Measurements from ENCODE around the gene CREB3L4. TPM values are rescaled to one million over a fixed set of nuclear protein-coding genes. Genes with fewer than 3 reads are reported as not detected.
A peak's percentile ranks its signal among the peaks of the same experiment; 100 is the strongest.

The CREB3L4 gene
- total RNA-seq, 1 experiment from 2014 or later: 12.3 TPM

DNA sequence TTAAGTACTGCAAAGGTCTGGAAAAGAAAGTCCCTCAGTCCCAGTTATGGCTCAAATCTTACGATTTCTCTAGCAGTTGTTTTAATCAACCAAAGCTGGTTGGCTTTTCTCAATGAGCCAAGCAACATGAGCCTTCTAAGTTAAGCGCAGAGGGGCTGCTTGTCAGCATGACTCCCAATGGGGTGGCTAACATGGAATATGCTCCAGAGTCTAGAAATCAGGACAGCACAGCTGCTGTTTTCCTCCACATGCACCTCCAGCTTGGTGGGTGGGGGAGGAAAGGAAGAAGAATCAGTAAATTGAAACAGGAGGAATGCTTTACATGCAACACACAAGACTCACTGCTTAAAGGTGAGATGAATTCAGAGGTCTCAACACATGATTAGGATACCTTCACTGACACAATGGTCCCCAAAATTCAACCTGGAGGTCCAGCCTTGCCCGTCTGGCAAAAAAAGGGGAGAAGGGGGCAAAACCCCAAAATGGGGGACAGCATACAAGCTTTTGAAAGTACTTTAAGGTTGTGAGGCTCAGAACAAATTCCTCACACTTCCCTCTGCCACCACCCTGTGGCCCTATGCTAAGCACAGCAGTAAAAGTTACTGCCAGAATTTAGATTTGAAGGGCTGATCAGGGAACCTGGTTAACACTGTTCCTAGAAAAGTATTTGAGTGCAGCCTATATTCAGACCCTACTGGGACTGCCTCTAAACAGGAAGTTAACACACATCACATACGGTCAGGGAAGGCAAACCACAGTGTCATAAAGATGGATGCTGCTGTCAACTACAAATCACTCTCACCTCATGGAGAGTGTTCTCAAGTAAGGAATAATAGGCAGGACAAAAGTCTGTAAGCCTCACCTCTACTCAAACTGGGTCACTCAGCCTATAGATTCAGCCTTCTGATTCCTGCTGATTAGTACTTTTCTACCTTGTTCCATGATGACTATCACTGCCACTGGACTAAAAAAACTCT lies 47.5 kb upstream of the CREB3L4 start:
- peak overlapping the region in 1 of 2 experiments; percentile 76; a peak in 3 of 4 replicates for H3K4me3 ChIP-seq (ENCODE audit: low read depth in 2 of 2, low read length in 2 of 2)
- in situ Hi-C loops (cut with HindIII; ENCODE audit: low pct_unique_long_range_greater_than_20kb, low sequenced_read_pairs) (no loop called here), intact Hi-C loops (cut with micrococcal nuclease; ENCODE audit: unreplicated experiment) (loop anchor here (5.0 kb wide), 1 partner anchor 98 kb away; no protein-coding TSS in a partner anchor)
- BruUV-seq (replicated peaks): TSS peak; percentile 57
- H3K27me3 ChIP-seq (ENCODE audit: control insufficient read depth, insufficient read depth, low read length): no peaks in the 10 kb centered on the region
- CTCF ChIA-PET: interaction anchor here (0.6 kb wide), 2 partner anchors 18 to 38 kb away, joined by 3 to 6 read pairs; partner anchors contain the start of gene CRTC2
- H3K27ac ChIP-seq (ENCODE audit: low read length): peak overlapping the region; percentile 92
- H3K9me3 ChIP-seq (ENCODE audit: control insufficient read depth, insufficient read depth, low read depth, low read length): no peaks in the 10 kb centered on the region
- DNase-seq (ENCODE audit: low read depth, low spot score) (no peak), ATAC-seq (no peak)
- TF ChIP-seq, protein P1, sequence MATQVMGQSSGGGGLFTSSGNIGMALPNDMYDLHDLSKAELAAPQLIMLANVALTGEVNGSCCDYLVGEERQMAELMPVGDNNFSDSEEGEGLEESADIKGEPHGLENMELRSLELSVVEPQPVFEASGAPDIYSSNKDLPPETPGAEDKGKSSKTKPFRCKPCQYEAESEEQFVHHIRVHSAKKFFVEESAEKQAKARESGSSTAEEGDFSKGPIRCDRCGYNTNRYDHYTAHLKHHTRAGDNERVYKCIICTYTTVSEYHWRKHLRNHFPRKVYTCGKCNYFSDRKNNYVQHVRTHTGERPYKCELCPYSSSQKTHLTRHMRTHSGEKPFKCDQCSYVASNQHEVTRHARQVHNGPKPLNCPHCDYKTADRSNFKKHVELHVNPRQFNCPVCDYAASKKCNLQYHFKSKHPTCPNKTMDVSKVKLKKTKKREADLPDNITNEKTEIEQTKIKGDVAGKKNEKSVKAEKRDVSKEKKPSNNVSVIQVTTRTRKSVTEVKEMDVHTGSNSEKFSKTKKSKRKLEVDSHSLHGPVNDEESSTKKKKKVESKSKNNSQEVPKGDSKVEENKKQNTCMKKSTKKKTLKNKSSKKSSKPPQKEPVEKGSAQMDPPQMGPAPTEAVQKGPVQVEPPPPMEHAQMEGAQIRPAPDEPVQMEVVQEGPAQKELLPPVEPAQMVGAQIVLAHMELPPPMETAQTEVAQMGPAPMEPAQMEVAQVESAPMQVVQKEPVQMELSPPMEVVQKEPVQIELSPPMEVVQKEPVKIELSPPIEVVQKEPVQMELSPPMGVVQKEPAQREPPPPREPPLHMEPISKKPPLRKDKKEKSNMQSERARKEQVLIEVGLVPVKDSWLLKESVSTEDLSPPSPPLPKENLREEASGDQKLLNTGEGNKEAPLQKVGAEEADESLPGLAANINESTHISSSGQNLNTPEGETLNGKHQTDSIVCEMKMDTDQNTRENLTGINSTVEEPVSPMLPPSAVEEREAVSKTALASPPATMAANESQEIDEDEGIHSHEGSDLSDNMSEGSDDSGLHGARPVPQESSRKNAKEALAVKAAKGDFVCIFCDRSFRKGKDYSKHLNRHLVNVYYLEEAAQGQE (IDR thresholded peaks at IDR 0.05; ENCODE audit: insufficient read depth in 1 of 2, low read depth in 2 of 2, low read length in 1 of 2): no peak
- H3K4me1 ChIP-seq (ENCODE audit: control insufficient read depth, insufficient read depth, low read length): peaks cover 19% of the 10 kb centered on the region
- POLR2A ChIA-PET: interaction anchor here (0.5 kb wide), 1 partner anchor 232 kb away, joined by 10 read pairs; no protein-coding TSS in a partner anchor
- H3K36me3 ChIP-seq (ENCODE audit: control insufficient read depth, insufficient read depth, low read length): no peaks in the 10 kb centered on the region

DNA sequence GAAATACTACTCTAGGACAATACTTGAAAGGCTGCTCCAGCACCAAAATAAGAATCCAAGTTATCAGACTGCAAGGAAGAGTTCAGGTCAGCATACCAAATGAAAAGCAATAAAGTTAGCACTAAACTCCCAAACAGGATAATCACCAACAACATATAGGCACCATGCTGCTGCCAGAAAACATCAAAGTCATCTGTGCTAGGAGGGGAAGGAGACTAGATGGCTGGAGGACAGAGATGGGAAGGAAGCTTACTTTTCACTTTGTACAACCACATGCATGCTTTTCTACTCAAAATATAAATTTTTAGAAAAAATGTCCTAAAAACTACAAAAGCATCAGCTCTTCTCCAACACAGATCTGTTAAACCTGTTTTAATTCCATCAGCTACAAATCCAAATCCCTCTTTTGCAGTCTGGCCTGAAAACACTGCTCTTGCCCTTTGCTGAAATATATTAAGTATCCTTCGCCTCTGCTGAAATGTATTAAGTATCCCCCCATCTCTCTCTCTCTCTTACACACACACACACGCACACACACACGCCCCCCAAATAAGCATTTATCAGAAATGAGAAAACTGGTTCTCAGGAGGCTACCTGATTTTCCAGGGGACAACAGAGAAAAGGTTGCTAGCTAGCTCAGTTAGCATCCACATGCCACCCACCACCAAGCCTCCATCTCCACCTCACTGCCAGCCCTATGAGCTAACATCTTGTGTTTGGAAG lies 46.5 kb upstream of the CREB3L4 start:
- intact Hi-C loops (cut with micrococcal nuclease; ENCODE audit: unreplicated experiment) (loop anchor here (5.0 kb wide), 1 partner anchor 99 kb away; no protein-coding TSS in a partner anchor), in situ Hi-C loops (cut with HindIII; ENCODE audit: low pct_unique_long_range_greater_than_20kb, low sequenced_read_pairs) (no loop called here)
- no TSS peak for BruUV-seq (replicated peaks)
- H3K9me3 ChIP-seq (ENCODE audit: control insufficient read depth, insufficient read depth, low read depth, low read length): no peaks in the 10 kb centered on the region
- DNase-seq (ENCODE audit: low read depth, low spot score): no peak
- POLR2A ChIA-PET: no interaction called here
- peak overlapping the region; percentile 76 to 92 for H3K4me3 ChIP-seq (ENCODE audit: low read depth in 2 of 2, low read length in 2 of 2)
- no peak for TF ChIP-seq POLR2AphosphoS5 (IDR thresholded peaks at IDR 0.05; ENCODE audit: low read depth, low read length)
- TF ChIP-seq, protein P2, sequence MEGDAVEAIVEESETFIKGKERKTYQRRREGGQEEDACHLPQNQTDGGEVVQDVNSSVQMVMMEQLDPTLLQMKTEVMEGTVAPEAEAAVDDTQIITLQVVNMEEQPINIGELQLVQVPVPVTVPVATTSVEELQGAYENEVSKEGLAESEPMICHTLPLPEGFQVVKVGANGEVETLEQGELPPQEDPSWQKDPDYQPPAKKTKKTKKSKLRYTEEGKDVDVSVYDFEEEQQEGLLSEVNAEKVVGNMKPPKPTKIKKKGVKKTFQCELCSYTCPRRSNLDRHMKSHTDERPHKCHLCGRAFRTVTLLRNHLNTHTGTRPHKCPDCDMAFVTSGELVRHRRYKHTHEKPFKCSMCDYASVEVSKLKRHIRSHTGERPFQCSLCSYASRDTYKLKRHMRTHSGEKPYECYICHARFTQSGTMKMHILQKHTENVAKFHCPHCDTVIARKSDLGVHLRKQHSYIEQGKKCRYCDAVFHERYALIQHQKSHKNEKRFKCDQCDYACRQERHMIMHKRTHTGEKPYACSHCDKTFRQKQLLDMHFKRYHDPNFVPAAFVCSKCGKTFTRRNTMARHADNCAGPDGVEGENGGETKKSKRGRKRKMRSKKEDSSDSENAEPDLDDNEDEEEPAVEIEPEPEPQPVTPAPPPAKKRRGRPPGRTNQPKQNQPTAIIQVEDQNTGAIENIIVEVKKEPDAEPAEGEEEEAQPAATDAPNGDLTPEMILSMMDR (IDR thresholded peaks at IDR 0.05): no peak
- TF ChIP-seq TCF7L2 (IDR thresholded peaks at IDR 0.05; ENCODE audit: low read depth, low read length): no peak
- TF ChIP-seq, protein P1 (IDR thresholded peaks at IDR 0.05; ENCODE audit: insufficient read depth in 1 of 2, low read depth in 2 of 2, low read length in 1 of 2): no peak
- no peak for TF ChIP-seq SIN3A (IDR thresholded peaks at IDR 0.05; ENCODE audit: borderline replicate concordance, insufficient read depth, low read depth, low read length)
- no peaks in the 10 kb centered on the region for H3K27me3 ChIP-seq (ENCODE audit: control insufficient read depth, insufficient read depth, low read length)
- CTCF ChIA-PET: interaction anchor here (0.8 kb wide), 1 partner anchor 128 kb away, joined by 6 read pairs; no protein-coding TSS in a partner anchor
- ATAC-seq: no peak
- H3K36me3 ChIP-seq (ENCODE audit: control insufficient read depth, insufficient read depth, low read length): no peaks in the 10 kb centered on the region
- H3K4me1 ChIP-seq (ENCODE audit: control insufficient read depth, insufficient read depth, low read length): peaks cover 19% of the 10 kb centered on the region
- peak overlapping the region; percentile 92 for H3K27ac ChIP-seq (ENCODE audit: low read length)

Data from Panc1 (cell line).